D721Med (cell line): ENCODE measurements around the gene NUMA1.

Source experiments
- DNase-seq: peaks from one replicate; pipeline ENCODE4 v3.0.0; 2011; ENCODE audit warnings: low spot score; ENCODE audit not compliant: insufficient read length
- FAIRE-seq: peaks from 2 replicates; lab custom pipeline; 2011; peaks lifted over from hg19 to GRCh38; lab: Jason Lieb, UNC
- CTCF ChIP-seq: IDR thresholded peaks from 2 replicates; pipeline ENCODE4 v1.5.1; 2012; ENCODE audit warnings: mild to moderate bottlenecking, control low read depth; ENCODE audit not compliant: insufficient read depth; ENCODE audit errors: missing control alignments

Gene NUMA1

GRCh38 chr11:72061739-72062396 lies 18.5 kb downstream of the NUMA1 start:
- no peak for FAIRE-seq
- TF ChIP-seq CTCF: no peak
- DNase-seq: no peak

GRCh38 chr11:72058416-72059034 lies 21.8 kb downstream of the NUMA1 start:
- no peak for FAIRE-seq
- TF ChIP-seq CTCF: no peak
- DNase-seq: no peak

DNA sequence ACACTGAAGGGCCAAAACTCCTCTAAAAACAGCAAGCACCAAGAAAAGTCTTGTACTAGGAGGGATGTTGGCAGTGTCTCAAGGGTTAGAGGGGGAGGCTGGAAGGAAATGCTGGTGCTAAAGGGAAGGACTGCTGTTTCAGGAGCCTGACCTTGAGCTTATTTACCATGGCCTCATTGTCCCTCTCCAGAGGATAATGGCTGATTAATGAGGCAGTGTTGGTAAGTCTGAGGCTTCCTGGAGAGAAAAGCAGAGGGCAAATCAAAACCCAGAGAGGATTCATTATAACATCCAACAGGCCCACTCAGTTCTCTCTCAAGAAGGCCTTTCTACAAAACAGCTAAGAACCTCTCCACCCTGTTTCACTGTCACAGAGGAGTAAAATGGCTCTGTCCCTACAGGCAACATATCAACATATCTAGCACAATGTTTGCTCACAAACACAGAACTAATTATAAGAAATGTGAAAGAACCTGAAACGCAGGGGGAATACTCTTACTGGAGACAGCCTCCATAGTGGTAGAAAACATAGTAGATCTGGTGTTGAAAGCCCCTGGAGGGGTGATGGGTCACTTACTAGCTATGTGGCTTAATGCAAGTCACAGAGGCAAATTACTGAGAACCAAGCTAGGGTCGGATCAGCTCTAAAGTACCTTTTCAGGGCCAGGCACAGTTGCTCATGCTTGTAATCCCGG lies 31.4 kb downstream of the NUMA1 start:
- no peak for FAIRE-seq
- TF ChIP-seq CTCF: no peak
- DNase-seq: no peak

DNA sequence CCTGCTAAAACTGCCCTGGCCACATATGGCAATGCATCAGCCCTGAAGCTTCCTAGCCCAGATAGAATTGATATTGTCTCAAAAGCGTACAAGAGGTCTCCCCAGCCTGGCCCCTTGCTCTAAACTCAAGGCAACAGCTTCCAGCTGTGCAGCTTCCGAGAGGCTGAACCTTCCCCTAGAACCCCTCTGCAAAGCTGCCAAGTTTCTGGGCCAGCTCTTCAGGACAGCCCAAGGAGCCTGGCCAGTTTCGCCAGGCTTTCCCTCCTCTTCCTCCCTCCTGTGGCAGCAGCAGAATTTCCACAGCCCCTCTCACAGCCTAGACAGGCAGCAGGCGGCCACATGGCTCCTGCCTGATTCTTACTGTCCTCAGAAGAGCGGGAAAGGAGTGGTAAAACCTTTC lies 34.5 kb downstream of the NUMA1 start:
- FAIRE-seq (no peak), DNase-seq (no peak)
- no peak for TF ChIP-seq CTCF

DNA sequence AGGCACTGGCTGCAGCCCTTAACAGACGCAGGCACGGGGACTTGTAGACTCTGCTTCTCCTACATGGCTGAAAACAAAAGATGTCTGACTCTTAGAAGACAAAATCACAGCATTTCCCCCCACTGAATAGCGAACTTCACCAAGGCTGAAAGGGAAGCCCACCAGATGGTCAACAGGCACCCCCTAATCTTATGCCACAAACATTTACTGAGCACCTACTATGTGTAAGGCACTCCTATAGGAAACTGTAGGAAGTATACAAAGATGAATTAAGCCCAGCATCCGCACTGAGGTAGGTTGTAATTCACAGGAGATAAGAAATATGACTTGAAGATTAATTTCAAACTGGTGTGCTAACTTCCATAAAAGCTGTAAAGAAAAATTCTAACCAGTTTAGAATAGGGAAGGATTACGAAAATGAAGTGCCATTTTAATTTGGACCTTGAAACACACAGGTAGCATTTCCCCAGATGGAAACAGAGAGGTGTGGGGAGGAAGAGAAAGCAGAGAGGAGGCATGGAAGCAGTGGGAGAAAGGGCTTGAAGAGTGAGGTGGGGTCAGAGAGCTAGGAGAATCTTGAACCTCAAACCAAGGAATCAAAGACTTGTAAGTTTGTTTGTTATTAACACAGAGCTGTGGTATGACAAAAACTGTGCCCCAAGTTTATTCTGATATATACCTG lies 38.1 kb downstream of the NUMA1 start:
- no peak for TF ChIP-seq CTCF
- no peak for FAIRE-seq
- no peak for DNase-seq

DNA sequence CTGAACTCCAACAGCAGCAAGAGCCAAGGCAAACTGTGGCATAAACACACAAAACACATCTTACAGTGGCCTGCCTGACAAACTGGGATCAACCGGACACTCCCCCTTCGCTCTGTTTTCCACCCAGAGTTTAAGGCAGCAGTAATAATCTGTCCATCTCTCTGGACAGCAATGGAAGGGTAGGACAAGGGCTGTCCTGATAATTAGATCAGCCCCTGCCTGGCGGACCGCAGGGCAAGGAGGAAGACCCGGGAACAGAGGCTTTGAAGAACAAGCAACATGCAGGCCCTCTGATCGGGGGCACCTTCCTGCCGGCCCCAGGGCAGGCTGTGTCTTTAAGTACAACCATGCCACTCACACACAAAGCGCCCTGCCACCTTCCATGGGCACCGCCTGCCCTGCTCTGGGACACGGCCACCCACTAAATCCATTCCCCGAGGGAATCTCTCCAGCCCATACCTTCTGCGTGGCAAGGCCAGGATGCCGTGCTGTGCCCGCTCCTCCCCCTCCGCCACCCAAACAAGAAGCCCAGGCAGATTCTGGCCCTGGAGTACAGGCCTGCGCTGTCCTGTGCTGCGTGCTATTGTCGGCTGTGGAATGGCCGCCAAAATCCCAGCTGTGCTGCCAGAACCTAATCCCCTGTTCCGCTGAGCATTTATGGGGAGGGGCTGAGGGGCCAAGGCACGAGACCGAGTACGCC lies 38.8 kb downstream of the NUMA1 start:
- no peak for TF ChIP-seq CTCF
- DNase-seq: no peak
- FAIRE-seq: no peak
